BJ (cell line): Measurements from ENCODE around the gene ABO. TPM values are rescaled to one million over a fixed set of nuclear protein-coding genes. Genes with fewer than 3 reads are reported as not detected.
"Not testable (repeated sequence)": the region's sequence is repeated elsewhere in the genome, so short reads cannot be mapped to it uniquely, and the experiment has no call there.

ENCODE experiments used
- CTCF ChIA-PET: fragments of 350-600 bp; formaldehyde crosslinking; extraction: SDS; loops from one replicate; lab custom pipeline; 2021; ENCODE audit warnings: antibody characterized with exemption, inconsistent platforms; lab: Yijun Ruan, JAX
- POLR2A ChIA-PET: fragments of 300-600 bp; sonication (Branson Sonifier 250); formaldehyde crosslinking; extraction: SDS; loops from one replicate; lab custom pipeline; 2021; ENCODE audit warnings: antibody characterized with exemption; lab: Charles Lee
- DNase-seq: peaks from one replicate; pipeline ENCODE4 v3.0.0-alpha.2; 2011; ENCODE audit warnings: low read depth
- H3K27me3 ChIP-seq: 2 replicates; pipeline ENCODE4 v1.6.0; 2011; ENCODE audit warnings: low read length; ENCODE audit not compliant: control insufficient read depth, insufficient read depth
- H3K36me3 ChIP-seq: 2 replicates; pipeline ENCODE4 v1.5.1; 2011; ENCODE audit warnings: low read length; ENCODE audit not compliant: control insufficient read depth, insufficient read depth
- H3K4me3 ChIP-seq: 2 replicates; pipeline ENCODE4 v1.5.1; 2011; ENCODE audit warnings: low read depth, mild to moderate bottlenecking, control low read depth, low read length
- polyA plus RNA-seq: library from polyadenylated mRNA; depleted of rRNA; stranded (reverse); fragments of >200 nt; gene quantifications from 2 replicates; pipeline ENCODE4 v1.2.3, GENCODE V29; 2011
- TF ChIP-seq, protein P1 (sequence below): IDR thresholded peaks from 2 replicates; pipeline ENCODE4 v1.5.1; 2011; ENCODE audit warnings: low read depth, mild to moderate bottlenecking, control low read depth, inconsistent platforms, low read length, moderate library complexity; ENCODE audit not compliant: insufficient read depth

The ABO gene
- polyA plus RNA-seq, 1 experiment = not detected

DNA sequence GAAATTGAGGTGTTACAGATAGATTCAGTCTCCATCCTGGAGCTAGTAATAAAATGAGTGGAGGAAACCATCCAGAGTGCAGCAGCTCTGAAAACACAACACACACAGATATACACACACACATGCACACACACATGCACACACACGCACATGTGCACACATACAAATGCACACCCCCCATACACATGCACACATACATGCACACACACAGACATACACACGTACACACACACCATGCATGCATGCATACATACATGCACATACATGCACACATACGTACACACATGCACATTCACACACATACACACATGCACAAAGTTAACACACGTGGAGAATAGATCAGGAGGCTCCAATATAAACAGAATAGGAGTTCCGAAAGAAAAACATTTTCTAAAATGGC is 44.9 kb downstream of the ABO start:
- ChIA-PET POLR2A (no interaction called here), CTCF (no interaction called here)
- TF ChIP-seq, protein P1, sequence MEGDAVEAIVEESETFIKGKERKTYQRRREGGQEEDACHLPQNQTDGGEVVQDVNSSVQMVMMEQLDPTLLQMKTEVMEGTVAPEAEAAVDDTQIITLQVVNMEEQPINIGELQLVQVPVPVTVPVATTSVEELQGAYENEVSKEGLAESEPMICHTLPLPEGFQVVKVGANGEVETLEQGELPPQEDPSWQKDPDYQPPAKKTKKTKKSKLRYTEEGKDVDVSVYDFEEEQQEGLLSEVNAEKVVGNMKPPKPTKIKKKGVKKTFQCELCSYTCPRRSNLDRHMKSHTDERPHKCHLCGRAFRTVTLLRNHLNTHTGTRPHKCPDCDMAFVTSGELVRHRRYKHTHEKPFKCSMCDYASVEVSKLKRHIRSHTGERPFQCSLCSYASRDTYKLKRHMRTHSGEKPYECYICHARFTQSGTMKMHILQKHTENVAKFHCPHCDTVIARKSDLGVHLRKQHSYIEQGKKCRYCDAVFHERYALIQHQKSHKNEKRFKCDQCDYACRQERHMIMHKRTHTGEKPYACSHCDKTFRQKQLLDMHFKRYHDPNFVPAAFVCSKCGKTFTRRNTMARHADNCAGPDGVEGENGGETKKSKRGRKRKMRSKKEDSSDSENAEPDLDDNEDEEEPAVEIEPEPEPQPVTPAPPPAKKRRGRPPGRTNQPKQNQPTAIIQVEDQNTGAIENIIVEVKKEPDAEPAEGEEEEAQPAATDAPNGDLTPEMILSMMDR = no peak

GRCh38 chr9:133228474-133229193 is 46.4 kb downstream of the ABO start:
- POLR2A ChIA-PET, CTCF ChIA-PET, DNase-seq, H3K4me3 ChIP-seq, H3K36me3 ChIP-seq, H3K27me3 ChIP-seq: not testable (repeated sequence)

More for the DNA sequence above, 44.9 kb downstream of the ABO start:
- no peaks in the 10 kb centered on the region for H3K27me3 ChIP-seq
- no peaks in the 10 kb centered on the region for H3K36me3 ChIP-seq
- no peak overlapping the region for H3K4me3 ChIP-seq
- DNase-seq = no peak

- H3K36me3 ChIP-seq, H3K4me3 ChIP-seq, CTCF ChIA-PET, POLR2A ChIA-PET, H3K27me3 ChIP-seq, DNase-seq: not testable (repeated sequence)
These were observed 47.0 kb downstream of the ABO start for GRCh38 chr9:133227996-133228395.

- POLR2A ChIA-PET = no interaction called here
- Histone ChIP-seq H3K4me3 (no peak overlapping the region), H3K36me3 (no peaks in the 10 kb centered on the region), H3K27me3 (peaks cover 4% of the 10 kb centered on the region; the same call in 1 of the 2 replicates)
- TF ChIP-seq, protein P1 = no peak
- CTCF ChIA-PET = no interaction called here
- no peak for DNase-seq
These were observed 47.6 kb downstream of the ABO start for GRCh38 chr9:133227242-133227860.

DNA sequence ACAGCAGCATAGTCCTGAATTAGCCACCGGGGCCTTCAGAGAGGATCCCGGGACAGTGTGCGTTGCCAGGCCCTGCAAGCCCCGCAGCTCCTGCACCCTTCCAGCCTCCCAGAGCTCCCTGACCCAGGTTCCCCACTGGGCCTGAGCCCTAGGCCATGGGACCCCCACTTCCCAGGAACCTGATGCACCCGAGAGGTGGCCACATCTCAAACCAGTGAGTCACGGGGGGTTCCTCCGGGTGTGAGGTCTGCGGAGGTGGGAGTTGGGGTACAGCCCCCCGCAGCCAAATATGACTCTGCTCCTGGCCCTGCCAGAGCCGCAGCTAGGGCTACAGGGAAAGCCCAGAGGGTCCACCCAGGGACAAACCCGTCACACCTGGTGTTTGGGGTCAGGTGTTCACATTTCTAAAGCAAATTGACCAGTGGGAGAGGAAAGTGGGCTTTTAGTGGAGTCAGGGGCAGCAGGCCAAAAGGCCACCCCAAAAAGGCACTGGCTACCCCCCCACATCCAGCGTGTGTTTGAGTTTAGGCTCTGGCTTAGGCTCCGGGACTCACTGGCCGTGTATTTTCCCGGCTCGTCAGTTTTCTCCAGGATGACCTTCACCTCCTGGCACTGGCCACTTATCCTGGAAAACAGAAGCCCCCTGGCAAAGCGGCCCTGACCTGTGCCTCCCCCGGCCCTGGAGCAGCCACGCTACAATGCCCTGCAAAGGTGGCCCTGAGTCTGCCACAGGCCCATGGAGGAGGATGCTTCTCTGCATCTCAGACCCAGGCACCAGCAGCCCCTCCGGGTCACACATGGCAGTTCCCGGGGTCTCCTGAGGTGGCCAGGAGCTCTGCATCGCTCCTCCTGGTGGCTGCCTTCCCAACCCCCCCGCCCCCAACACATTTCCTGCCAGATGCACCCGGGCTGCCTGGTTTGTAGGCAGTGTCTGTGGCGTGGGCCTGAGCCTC is 48.5 kb downstream of the ABO start:
- H3K36me3 ChIP-seq = no peaks in the 10 kb centered on the region
- TF ChIP-seq, protein P1 = no peak
- no peak overlapping the region for H3K4me3 ChIP-seq
- ChIA-PET POLR2A (no interaction called here), CTCF (no interaction called here)
- DNase-seq = no peak
- peaks cover 4% of the 10 kb centered on the region; the same call in 1 of the 2 replicates for H3K27me3 ChIP-seq
